GM23248 (cell line): ENCODE measurements around the gene PTDSS2. TPM values are rescaled to one million over a fixed set of nuclear protein-coding genes. Genes with fewer than 3 reads are reported as not detected.

ENCODE experiments used
- DNase-seq: peaks from one replicate; pipeline ENCODE4 v3.0.0-alpha.2; 2015
- H2AFZ ChIP-seq: fragments of 200-600 bp; sonication (generic); 2 replicates; pipeline ENCODE4 v1.6.1; 2016; ENCODE audit warnings: antibody characterized with exemption
- H3F3A ChIP-seq: fragments of 200-600 bp; sonication (generic); 2 replicates; pipeline ENCODE4 v1.6.1; 2016; ENCODE audit warnings: mild to moderate bottlenecking, antibody characterized with exemption, mixed run types; ENCODE audit not compliant: insufficient read depth
- H3K27ac ChIP-seq: fragments of 200-600 bp; sonication (generic); 2 replicates; pipeline ENCODE4 v1.5.1; 2016; ENCODE audit warnings: mild to moderate bottlenecking
- H3K27me3 ChIP-seq: fragments of 200-600 bp; sonication (generic); replicated peaks from 2 replicates; pipeline ENCODE4 v1.6.1; 2016; ENCODE audit warnings: mild to moderate bottlenecking; ENCODE audit not compliant: insufficient read depth
- H3K36me3 ChIP-seq: fragments of 200-600 bp; sonication (generic); 2 replicates; pipeline ENCODE4 v1.6.1; 2016; ENCODE audit warnings: low read depth, mild to moderate bottlenecking
- H3K4me1 ChIP-seq: fragments of 200-600 bp; sonication (generic); 2 replicates; pipeline ENCODE4 v1.6.1; 2016; ENCODE audit warnings: mild to moderate bottlenecking; ENCODE audit not compliant: insufficient read depth
- H3K4me2 ChIP-seq: fragments of 200-600 bp; sonication (generic); one replicate; pipeline ENCODE4 v1.6.1; 2016; ENCODE audit warnings: mild to moderate bottlenecking; ENCODE audit not compliant: unreplicated experiment
- H3K4me3 ChIP-seq: fragments of 200-600 bp; sonication (generic); 2 replicates; pipeline ENCODE4 v1.5.1; 2016; ENCODE audit warnings: mild to moderate bottlenecking
- H3K79me2 ChIP-seq: fragments of 200-600 bp; sonication (generic); 2 replicates; pipeline ENCODE4 v1.6.1; 2016; ENCODE audit warnings: mild to moderate bottlenecking; ENCODE audit not compliant: insufficient read depth
- H3K9ac ChIP-seq: fragments of 200-600 bp; sonication (generic); 2 replicates; pipeline ENCODE4 v1.6.1; 2016; ENCODE audit warnings: mild to moderate bottlenecking
- H3K9me2 ChIP-seq: fragments of 200-600 bp; sonication (generic); 2 replicates; pipeline ENCODE4 v1.6.1; 2016; ENCODE audit warnings: mixed run types, mild to moderate bottlenecking, moderate library complexity; ENCODE audit not compliant: insufficient read depth
- H3K9me3 ChIP-seq: fragments of 200-600 bp; sonication (generic); one replicate; pipeline ENCODE4 v1.6.1; 2017; ENCODE audit warnings: low read depth
- H4K20me1 ChIP-seq: fragments of 200-600 bp; sonication (generic); 2 replicates; pipeline ENCODE4 v1.6.0; 2016; ENCODE audit not compliant: insufficient read depth
- EZH2 ChIP-seq: fragments of 200-600 bp; sonication (generic); IDR thresholded peaks from 2 replicates; pipeline ENCODE4 v1.6.1; 2018; ENCODE audit warnings: antibody characterized with exemption, mild to moderate bottlenecking; ENCODE audit not compliant: insufficient read depth, poor library complexity, severe bottlenecking
- EZH2phosphoT487 ChIP-seq: fragments of 200-600 bp; sonication (generic); IDR thresholded peaks from 2 replicates; pipeline ENCODE4 v1.6.1; 2018; ENCODE audit warnings: antibody characterized with exemption, moderate library complexity, mild to moderate bottlenecking, low read depth; ENCODE audit not compliant: insufficient read depth
- WGBS, 2 experiments: methylation state at CpG; one replicate each; pipeline ENCODE4 v1.1.6; 2015 to 2017; ENCODE audit warnings: low lambda C conversion rate in 2 of 2, low coverage in 1 of 2; ENCODE audit errors: missing lambda C conversion rate in 2 of 2; 5-methylcytosine and 5-hydroxymethylcytosine counted together
- in situ Hi-C: fragments of 300-500 bp; cut with MboI; formaldehyde crosslinking; loops from 2 replicates; pipeline ENCODE4 v1.15.0; 2020
- polyA plus RNA-seq: library from polyadenylated mRNA; unstranded; fragments of >200 nt; fragmentation: Nextera tagmentation; extraction: Ambion mirVana; gene quantifications from 2 replicates; pipeline ENCODE4 v1.2.1, GENCODE V29; 2016
- total RNA-seq: library from RNA; depleted of rRNA; stranded (reverse); fragments of >200 nt; shearing (Covaris generic); gene quantifications from 2 replicates; pipeline ENCODE4 v1.2.3, GENCODE V29; 2014

Gene PTDSS2
- total and polyA plus RNA-seq, 2 experiments from 2014 or later = 22.2 to 44.1 TPM

DNA sequence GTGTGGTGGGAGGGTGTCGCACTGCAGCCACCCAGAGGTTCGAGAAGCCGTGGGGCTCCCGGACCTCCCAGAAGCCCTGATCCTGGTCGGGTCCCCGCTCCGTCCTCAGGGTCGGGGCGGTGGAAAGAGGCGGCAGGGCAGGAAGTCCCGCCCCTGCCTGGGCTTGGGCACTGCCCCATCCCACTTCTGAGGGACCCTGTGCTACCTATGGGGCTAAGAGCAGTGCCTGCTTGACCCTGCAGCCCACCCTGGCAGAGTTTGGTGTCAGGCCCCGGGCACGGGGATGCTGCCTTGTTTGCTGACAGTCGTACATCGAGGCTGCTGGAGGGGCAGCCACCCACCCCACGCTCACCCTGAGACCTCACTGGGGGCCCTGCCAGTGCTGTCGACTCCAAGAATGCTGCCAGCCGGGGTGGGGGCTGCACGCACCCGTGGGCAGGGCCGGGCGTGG is 37.5 kb downstream of the PTDSS2 start:
- in situ Hi-C loops = no loop called here
- no peaks in the 10 kb centered on the region for H3K9me3 ChIP-seq
- H3K4me2 ChIP-seq = no peak overlapping the region
- no peak for DNase-seq
- H3K27me3 ChIP-seq = no peaks in the 10 kb centered on the region
- TF ChIP-seq EZH2phosphoT487 (no peak), EZH2 (no peak)
- no peak overlapping the region for H2AFZ ChIP-seq
- no peaks in the 10 kb centered on the region for H3K4me1 ChIP-seq
- H3K4me3 ChIP-seq = no peak overlapping the region
- H3K79me2 ChIP-seq = 0 out of 2 replicates have a peak, but pooled peaks cover 4% of the 10 kb centered on the region
- no peaks in the 10 kb centered on the region for H4K20me1 ChIP-seq
- H3K36me3 ChIP-seq = no peaks in the 10 kb centered on the region
- 82 to 83% methylated on average over 22 of the region's 22 CpGs for WGBS, 2 experiments
- H3K27ac ChIP-seq = no peak overlapping the region
- no peaks in the 10 kb centered on the region for H3K9me2 ChIP-seq
- no peaks in the 10 kb centered on the region for H3F3A ChIP-seq
- H3K9ac ChIP-seq = no peak overlapping the region

DNA sequence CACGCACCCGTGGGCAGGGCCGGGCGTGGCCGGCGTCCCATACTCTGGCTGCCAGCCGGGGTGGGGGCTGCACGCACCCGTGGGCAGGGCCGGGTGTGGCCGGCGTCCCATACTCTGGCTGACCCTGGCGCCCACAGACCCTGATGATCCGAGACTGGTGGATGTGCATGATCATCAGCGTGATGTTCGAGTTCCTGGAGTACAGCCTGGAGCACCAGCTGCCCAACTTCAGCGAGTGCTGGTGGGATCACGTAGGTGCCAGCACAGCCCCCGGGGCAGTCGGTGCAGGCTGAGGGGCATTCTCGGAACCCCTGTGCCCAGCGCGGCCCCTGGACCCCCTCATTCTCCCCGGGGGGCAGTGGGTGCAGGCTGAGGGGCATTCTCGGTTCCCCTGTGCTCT is 38.0 kb downstream of the PTDSS2 start:
- H3K4me2 ChIP-seq = no peak overlapping the region
- no peaks in the 10 kb centered on the region for H3F3A ChIP-seq
- no peak overlapping the region for H2AFZ ChIP-seq
- WGBS, 2 experiments = 94% methylated on average over 13 to 25 of the region's 25 CpGs
- no peaks in the 10 kb centered on the region for H3K27me3 ChIP-seq
- no peak for DNase-seq
- no peaks in the 10 kb centered on the region for H4K20me1 ChIP-seq
- no peaks in the 10 kb centered on the region for H3K9me2 ChIP-seq
- TF ChIP-seq EZH2 (no peak), EZH2phosphoT487 (no peak)
- H3K9ac ChIP-seq = no peak overlapping the region
- no peaks in the 10 kb centered on the region for H3K9me3 ChIP-seq
- H3K79me2 ChIP-seq = 0 out of 2 replicates have a peak, but pooled peaks cover 4% of the 10 kb centered on the region
- no peak overlapping the region for H3K4me3 ChIP-seq
- H3K27ac ChIP-seq = no peak overlapping the region
- no peaks in the 10 kb centered on the region for H3K36me3 ChIP-seq
- in situ Hi-C loops = no loop called here
- H3K4me1 ChIP-seq = no peaks in the 10 kb centered on the region

DNA sequence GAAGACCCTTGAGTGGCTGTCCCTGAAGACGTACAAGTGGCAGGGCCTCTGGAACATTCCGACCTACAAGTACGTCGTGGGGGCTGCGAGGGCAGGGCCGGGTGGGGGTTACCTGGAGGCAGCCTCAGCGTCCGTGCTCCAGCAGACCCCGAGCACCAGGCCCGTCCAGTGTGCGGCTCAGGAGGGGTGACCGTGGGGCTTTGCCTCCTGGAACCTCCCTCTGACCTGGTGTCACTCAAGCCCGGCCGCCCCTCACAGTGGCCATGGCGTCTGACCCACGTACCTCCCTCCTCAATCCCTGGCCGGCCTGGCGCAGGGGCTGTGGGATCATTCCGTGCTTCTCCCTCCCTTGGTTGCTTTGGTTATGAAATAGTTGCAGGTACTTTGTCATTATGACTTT is 38.5 kb downstream of the PTDSS2 start:
- Histone ChIP-seq H3K4me2 (no peak overlapping the region), H3K79me2 (0 out of 2 replicates have a peak, but pooled peaks cover under 1% of the 10 kb centered on the region), H3K4me3 (no peak overlapping the region), H2AFZ (no peak overlapping the region), H3K9me2 (no peaks in the 10 kb centered on the region), H3K9me3 (no peaks in the 10 kb centered on the region), H3K4me1 (no peaks in the 10 kb centered on the region), H4K20me1 (no peaks in the 10 kb centered on the region), H3K27ac (no peak overlapping the region), H3K27me3 (no peaks in the 10 kb centered on the region), H3K9ac (no peak overlapping the region), H3K36me3 (no peaks in the 10 kb centered on the region), H3F3A (peaks cover 5% of the 10 kb centered on the region; the same call in 1 of the 2 replicates)
- 90% methylated on average over 10 to 19 of the region's 19 CpGs for WGBS, 2 experiments
- in situ Hi-C loops = no loop called here
- no peak for TF ChIP-seq EZH2
- no peak for TF ChIP-seq EZH2phosphoT487
- DNase-seq = no peak

- no peak for TF ChIP-seq EZH2
- no peak for TF ChIP-seq EZH2phosphoT487
- no peaks in the 10 kb centered on the region for H3K27me3 ChIP-seq
- H3F3A ChIP-seq = peaks cover 6% of the 10 kb centered on the region; the same call in 1 of the 2 replicates
- DNase-seq = no peak
- no peaks in the 10 kb centered on the region for H3K9me3 ChIP-seq
- H3K27ac ChIP-seq = no peak overlapping the region
- no peaks in the 10 kb centered on the region for H4K20me1 ChIP-seq
- H3K79me2 ChIP-seq = no peaks in the 10 kb centered on the region
- WGBS, 2 experiments = 87 to 92% methylated on average over 19 of the region's 19 CpGs
- in situ Hi-C loops = no loop called here
- no peaks in the 10 kb centered on the region for H3K9me2 ChIP-seq
- H3K4me2 ChIP-seq = no peak overlapping the region
- no peak overlapping the region for H3K4me3 ChIP-seq
- no peak overlapping the region for H3K9ac ChIP-seq
- no peaks in the 10 kb centered on the region for H3K36me3 ChIP-seq
- H2AFZ ChIP-seq = no peak overlapping the region
- no peaks in the 10 kb centered on the region for H3K4me1 ChIP-seq
Measured at GRCh38 chr11:488992-489391, 38.9 kb downstream of the PTDSS2 start.

DNA sequence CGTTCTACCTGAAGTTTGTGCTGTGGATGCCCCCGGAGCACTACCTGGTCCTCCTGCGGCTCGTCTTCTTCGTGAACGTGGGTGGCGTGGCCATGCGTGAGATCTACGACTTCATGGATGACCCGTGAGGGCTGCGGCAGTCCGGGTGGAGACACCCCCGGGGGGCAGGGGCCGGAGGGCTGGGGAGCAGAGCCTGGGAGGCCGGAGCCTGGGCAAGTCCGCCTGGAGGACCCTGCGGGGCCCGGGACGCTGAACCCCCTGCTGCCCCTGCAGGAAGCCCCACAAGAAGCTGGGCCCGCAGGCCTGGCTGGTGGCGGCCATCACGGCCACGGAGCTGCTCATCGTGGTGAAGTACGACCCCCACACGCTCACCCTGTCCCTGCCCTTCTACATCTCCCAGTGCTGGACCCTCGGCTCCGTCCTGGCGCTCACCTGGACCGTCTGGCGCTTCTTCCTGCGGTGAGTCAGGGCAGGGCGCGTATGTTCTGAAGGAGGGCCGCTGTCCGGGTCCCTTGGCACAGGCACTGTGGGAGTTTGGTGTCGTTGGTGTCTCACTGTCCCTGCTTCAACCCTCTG is 39.6 kb downstream of the PTDSS2 start:
- no peaks in the 10 kb centered on the region for H3K9me3 ChIP-seq
- H3K9me2 ChIP-seq = no peaks in the 10 kb centered on the region
- in situ Hi-C loops = no loop called here
- TF ChIP-seq EZH2 (no peak), EZH2phosphoT487 (no peak)
- H3K27ac ChIP-seq = no peak overlapping the region
- no peaks in the 10 kb centered on the region for H3K27me3 ChIP-seq
- peaks cover 6% of the 10 kb centered on the region; the same call in 1 of the 2 replicates for H3F3A ChIP-seq
- H2AFZ ChIP-seq = no peak overlapping the region
- H3K9ac ChIP-seq = no peak overlapping the region
- H3K4me2 ChIP-seq = no peak overlapping the region
- 91 to 94% methylated on average over 21 to 37 of the region's 37 CpGs for WGBS, 2 experiments
- no peaks in the 10 kb centered on the region for H3K4me1 ChIP-seq
- no peaks in the 10 kb centered on the region for H3K79me2 ChIP-seq
- DNase-seq = no peak
- no peaks in the 10 kb centered on the region for H4K20me1 ChIP-seq
- no peaks in the 10 kb centered on the region for H3K36me3 ChIP-seq
- H3K4me3 ChIP-seq = no peak overlapping the region
